HFF-Myc (cell line): Measurements from ENCODE around the gene RAB3IP.

Source experiments
- DNase-seq: peaks from one replicate; pipeline ENCODE4 v3.0.0-alpha.2; 2011; ENCODE audit warnings: low read depth; ENCODE audit errors: extremely low read depth
- H3K4me3 ChIP-seq: replicated peaks from 2 replicates; pipeline ENCODE4 v1.5.1; 2011; ENCODE audit warnings: low read depth, mild to moderate bottlenecking, control low read depth, low read length
- CTCF ChIP-seq: IDR thresholded peaks from 2 replicates; pipeline ENCODE4 v1.5.1; 2012; ENCODE audit warnings: mild to moderate bottlenecking, low read depth, low read length, control low read depth; ENCODE audit errors: missing control alignments

RAB3IP gene

DNA sequence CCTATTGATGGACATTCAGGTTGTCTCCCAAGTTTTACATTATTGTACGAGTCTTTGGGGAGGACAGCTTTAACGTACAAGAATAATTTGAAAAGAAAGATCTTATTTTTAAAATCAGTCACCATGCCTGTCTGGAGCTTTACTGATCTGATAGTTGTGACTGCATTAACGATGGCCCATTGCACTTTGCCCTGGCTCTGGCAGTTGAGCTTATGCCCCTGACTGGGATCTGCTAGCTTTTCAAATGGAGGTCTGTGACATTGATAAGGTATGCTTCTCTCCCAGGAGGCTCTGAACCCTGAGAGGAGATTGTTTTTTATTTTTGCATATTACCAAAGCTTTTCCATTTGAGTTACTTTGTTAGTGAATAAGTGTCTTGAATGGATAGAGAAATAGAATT lies 17.9 kb upstream of the RAB3IP start:
- TF ChIP-seq CTCF = no peak
- no peak for DNase-seq
- H3K4me3 ChIP-seq = no peak overlapping the region

DNA sequence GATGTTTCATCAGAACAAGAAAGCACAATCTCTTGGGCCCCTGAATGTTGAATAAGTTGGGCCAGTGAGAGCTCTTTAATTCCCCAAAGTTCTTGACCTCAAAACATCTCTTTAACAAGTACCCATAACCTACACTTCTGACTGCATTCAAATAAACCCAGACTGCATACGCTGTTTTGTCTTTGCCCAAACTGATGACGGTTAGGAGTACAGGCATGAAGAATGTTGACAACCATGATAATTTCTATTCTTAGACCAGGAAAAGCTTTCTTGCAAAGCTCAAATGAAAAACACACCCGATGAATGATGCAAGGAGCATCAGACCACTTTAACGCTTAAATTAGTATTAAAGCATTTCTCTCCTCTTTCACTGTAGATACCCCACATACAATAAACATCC lies 11.7 kb upstream of the RAB3IP start:
- no peak for TF ChIP-seq CTCF
- DNase-seq = no peak
- no peak overlapping the region for H3K4me3 ChIP-seq

DNA sequence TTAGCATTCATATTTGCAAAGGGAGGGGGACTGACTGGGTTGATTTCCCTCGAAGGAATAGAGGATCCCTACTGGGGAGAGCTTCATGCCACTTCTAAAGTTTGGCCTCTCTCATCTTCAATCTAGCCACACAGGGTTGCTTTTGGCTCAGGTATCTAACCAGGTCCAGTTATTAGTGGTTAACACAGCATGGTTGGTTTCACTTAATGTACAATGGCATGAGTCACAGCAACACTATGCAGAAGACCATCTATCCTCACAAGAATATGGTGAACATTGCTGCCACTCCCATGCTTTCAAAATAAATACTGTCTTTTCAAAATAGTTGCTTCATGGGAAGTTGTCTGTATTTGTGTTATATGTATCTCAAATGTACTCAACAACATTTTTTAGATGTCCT lies 6.6 kb upstream of the RAB3IP start:
- no peak overlapping the region for H3K4me3 ChIP-seq
- TF ChIP-seq CTCF = no peak
- DNase-seq = no peak

DNA sequence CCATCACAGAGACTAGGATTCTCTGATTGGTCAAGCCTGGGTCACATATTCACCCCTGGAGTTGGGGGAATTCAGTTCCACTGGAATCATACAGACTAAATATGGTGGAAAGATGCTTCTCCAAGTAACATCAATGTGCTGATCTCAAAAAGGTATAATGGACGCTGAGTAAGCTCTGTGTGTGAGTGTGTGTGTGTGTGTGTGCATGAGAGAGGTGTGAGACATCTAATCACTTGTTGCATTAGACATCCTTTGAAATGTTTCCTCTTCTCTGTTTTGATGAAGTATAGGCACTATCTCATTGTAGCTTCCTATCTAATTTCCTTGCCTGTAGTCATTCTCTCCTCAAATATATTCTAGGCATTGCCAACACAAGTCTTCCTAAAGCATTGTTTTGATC lies 5.0 kb upstream of the RAB3IP start:
- no peak for DNase-seq

GRCh38 chr12:69739287-69740191 lies 879 bp downstream of the RAB3IP start:
- peak overlapping the region; percentile 52 for H3K4me3 ChIP-seq
- DNase-seq = no peak
- no peak for TF ChIP-seq CTCF

More for the DNA sequence above, 5.0 kb upstream of the RAB3IP start:
- TF ChIP-seq CTCF = no peak
- H3K4me3 ChIP-seq = no peak overlapping the region

DNA sequence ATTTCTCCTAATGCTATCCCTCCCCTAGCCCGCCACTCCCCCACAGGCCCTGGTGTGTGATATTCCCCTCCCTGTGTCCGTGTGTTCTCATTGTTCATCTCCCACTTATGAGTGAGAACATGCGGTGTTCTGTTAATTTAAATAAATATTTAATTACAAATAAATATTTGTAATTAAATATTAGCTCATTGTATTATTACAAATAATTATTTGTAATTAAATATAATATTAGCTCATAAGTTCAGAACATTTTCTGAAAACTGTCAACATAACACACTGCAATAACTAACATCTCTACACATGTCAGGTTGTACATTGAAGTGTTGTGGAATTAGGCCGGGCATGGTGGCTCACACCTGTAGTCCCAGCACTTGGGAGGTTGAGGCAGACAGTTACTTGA lies 5.4 kb downstream of the RAB3IP start:
- H3K4me3 ChIP-seq = no peak overlapping the region
- no peak for DNase-seq
- TF ChIP-seq CTCF = no peak
